Fibroblast of skin of abdomen (primary cell): ENCODE results near the gene PDE4D.
"Not testable (repeated sequence)": the region's sequence is repeated elsewhere in the genome, so short reads cannot be mapped to it uniquely, and the experiment has no call there.

Source experiments
- DNase-seq: peaks from one replicate; pipeline ENCODE4 v3.0.0-alpha.2; 2013

The PDE4D gene

GRCh38 chr5:59577485-59577884 lies 316.0 kb downstream of the PDE4D start:
- DNase-seq, result no peak

GRCh38 chr5:59575648-59576445 lies 317.7 kb downstream of the PDE4D start:
- DNase-seq, result no peak

- not testable (repeated sequence) for DNase-seq
Measured at GRCh38 chr5:59573509-59573908, 320.0 kb downstream of the PDE4D start.

- DNase-seq, result no peak
Measured at GRCh38 chr5:59571067-59571466, 322.5 kb downstream of the PDE4D start.

- DNase-seq, result no peak
Measured at GRCh38 chr5:59569608-59570334, 323.8 kb downstream of the PDE4D start.

GRCh38 chr5:59569158-59569557 lies 324.4 kb downstream of the PDE4D start:
- DNase-seq, result no peak

- DNase-seq, result no peak
Measured at GRCh38 chr5:59568161-59568560, 325.4 kb downstream of the PDE4D start.

GRCh38 chr5:59565551-59565950 lies 328.0 kb downstream of the PDE4D start:
- DNase-seq, result no peak

- no peak for DNase-seq
Measured at GRCh38 chr5:59564895-59565294, 328.6 kb downstream of the PDE4D start.

- DNase-seq, result peak; percentile 26
Measured at GRCh38 chr5:59562756-59563389, 330.7 kb downstream of the PDE4D start.

GRCh38 chr5:59560553-59560952 lies 333.0 kb downstream of the PDE4D start:
- no peak for DNase-seq

GRCh38 chr5:59559847-59560246 lies 333.7 kb downstream of the PDE4D start:
- DNase-seq, result no peak

GRCh38 chr5:59559323-59559722 lies 334.2 kb downstream of the PDE4D start:
- DNase-seq, result no peak

GRCh38 chr5:59558501-59558900 lies 335.0 kb downstream of the PDE4D start:
- no peak for DNase-seq

- no peak for DNase-seq
Measured at GRCh38 chr5:59557572-59557971, 336.0 kb downstream of the PDE4D start.

GRCh38 chr5:59555596-59555995 lies 337.9 kb downstream of the PDE4D start:
- DNase-seq, result no peak

GRCh38 chr5:59554501-59554900 lies 339.0 kb downstream of the PDE4D start:
- DNase-seq, result no peak

- DNase-seq, result no peak
Measured at GRCh38 chr5:59553992-59554391, 339.5 kb downstream of the PDE4D start.

- DNase-seq, result no peak
Measured at GRCh38 chr5:59548807-59549357, 344.6 kb downstream of the PDE4D start.

GRCh38 chr5:59547731-59548130 lies 345.8 kb downstream of the PDE4D start:
- DNase-seq, result no peak

- DNase-seq, result no peak
Measured at GRCh38 chr5:59544573-59544972, 349.0 kb downstream of the PDE4D start.

- no peak for DNase-seq
Measured at GRCh38 chr5:59543821-59544442, 349.6 kb downstream of the PDE4D start.
